GM12878 (cell line): ENCODE results near the gene COX4I2. TPM values are rescaled to one million over a fixed set of nuclear protein-coding genes. Genes with fewer than 3 reads are reported as not detected.

Source experiments
- ATAC-seq: fragments of 200-7000 bp; cut with Tn5 transposase; 3 replicates; pipeline ENCODE4 v1.9.1; 2020; ENCODE audit warnings: mild to moderate bottlenecking, moderate library complexity
- BruUV-seq: library from RNA; stranded (reverse); fragments of 400-500 nt; replicated peaks from 2 replicates; lab custom pipeline; 2021; lab: Mats Ljungman, UMichigan
- CTCF ChIA-PET: fragments of 300-600 bp; sonication (Branson Sonifier 250); formaldehyde crosslinking; extraction: SDS; loops from one replicate; lab custom pipeline; 2021; ENCODE audit warnings: inconsistent platforms; lab: Yijun Ruan, JAX
- POLR2A ChIA-PET: fragments of 350-600 bp; formaldehyde crosslinking; extraction: SDS; loops from one replicate; lab custom pipeline; 2021; ENCODE audit warnings: inconsistent platforms; lab: Charles Lee
- RAD21 ChIA-PET: fragments of 300-600 bp; sonication (Branson Sonifier 250); formaldehyde crosslinking; loops from one replicate; lab custom pipeline; 2023; ENCODE audit warnings: antibody characterized with exemption; ENCODE audit not compliant: unreplicated experiment; lab: Charles Lee
- SMC1A ChIA-PET: fragments of 300-600 bp; sonication (Branson Sonifier 250); formaldehyde crosslinking; loops from one replicate; lab custom pipeline; 2023; ENCODE audit not compliant: unreplicated experiment, uncharacterized antibody; lab: Charles Lee
- DNase-seq: peaks from one replicate; pipeline ENCODE4 v3.0.0-alpha.2; 2011; ENCODE audit warnings: low read depth, low spot score
- FAIRE-seq: peaks from 3 replicates; lab custom pipeline; 2011; peaks lifted over from hg19 to GRCh38; lab: Jason Lieb, UNC
- H2AFZ ChIP-seq: 2 replicates; pipeline ENCODE4 v1.6.0; 2011; ENCODE audit warnings: low read depth, low read length, control low read depth; ENCODE audit not compliant: control insufficient read depth
- H3K27ac ChIP-seq: 2 replicates; pipeline ENCODE4 v1.5.1; 2011; ENCODE audit warnings: control low read depth; ENCODE audit not compliant: control insufficient read depth, insufficient read depth
- H3K27me3 ChIP-seq, 2 experiments: replicated peaks in 1 of 2; 2 replicates each; pipeline versions ENCODE4 v1.6.0 to v1.6.1; 2011; ENCODE audit warnings: low read length in 1 of 2; ENCODE audit not compliant: control insufficient read depth in 2 of 2, insufficient read depth in 2 of 2
- H3K36me3 ChIP-seq, 2 experiments: 2 replicates each; pipeline ENCODE4 v1.5.1; 2011; ENCODE audit warnings: low read length in 1 of 2; ENCODE audit not compliant: control insufficient read depth in 2 of 2, insufficient read depth in 2 of 2
- H3K4me1 ChIP-seq: 2 replicates; pipeline ENCODE4 v1.6.1; 2011; ENCODE audit warnings: mild to moderate bottlenecking, low read length, moderate library complexity, mixed read lengths; ENCODE audit not compliant: control insufficient read depth, insufficient read depth
- H3K4me2 ChIP-seq: 2 replicates; pipeline ENCODE4 v1.6.0; 2011; ENCODE audit warnings: control low read depth; ENCODE audit not compliant: control insufficient read depth, insufficient read depth
- H3K4me3 ChIP-seq: fragments of 200-600 bp; sonication (generic); 2 replicates; pipeline ENCODE4 v1.5.1; 2016
- H3K79me2 ChIP-seq: 2 replicates; pipeline ENCODE4 v1.6.0; 2011; ENCODE audit warnings: low read length; ENCODE audit not compliant: control insufficient read depth, insufficient read depth
- H3K9ac ChIP-seq: 2 replicates; pipeline ENCODE4 v1.8.0; 2011; ENCODE audit warnings: low read length, control low read depth, mixed read lengths; ENCODE audit not compliant: control insufficient read depth, insufficient read depth
- H3K9me3 ChIP-seq: replicated peaks from 3 replicates; pipeline ENCODE4 v1.5.1; 2011; ENCODE audit warnings: mild to moderate bottlenecking, low read length; ENCODE audit not compliant: control insufficient read depth, insufficient read depth
- H4K20me1 ChIP-seq: 2 replicates; pipeline ENCODE4 v1.6.0; 2011; ENCODE audit not compliant: control insufficient read depth, insufficient read depth
- ATF7 ChIP-seq: fragments of 450-650 bp; IDR thresholded peaks from 2 replicates; pipeline ENCODE4 v1.6.1; 2016; ENCODE audit warnings: low read depth, mild to moderate bottlenecking
- BHLHE40 ChIP-seq, 2 experiments: fragments of 450-650 bp in 1 of 2; IDR thresholded peaks; 2 replicates each; pipeline ENCODE4 v1.6.1; 2011 to 2017; ENCODE audit warnings: low read depth in 2 of 2, borderline replicate concordance in 1 of 2, improper control_type of control experiment in 1 of 2, low read length in 1 of 2, mild to moderate bottlenecking in 1 of 2
- CREM ChIP-seq: IDR thresholded peaks from 2 replicates; pipeline ENCODE4 v1.6.1; 2014; ENCODE audit warnings: antibody characterized with exemption, low read depth
- EED ChIP-seq: sonication (generic); IDR thresholded peaks from 2 replicates; pipeline ENCODE4 v1.6.1; 2016; ENCODE audit warnings: antibody characterized with exemption, low read depth
- EZH2 ChIP-seq: IDR thresholded peaks from 2 replicates; pipeline ENCODE4 v1.6.1; 2012; ENCODE audit warnings: low read depth, mild to moderate bottlenecking, control low read depth, inconsistent platforms, low read length, borderline replicate concordance; ENCODE audit not compliant: control insufficient read depth
- FOS ChIP-seq: IDR thresholded peaks from 3 replicates; pipeline ENCODE4 v1.6.1; 2011; ENCODE audit warnings: borderline replicate concordance; ENCODE audit not compliant: insufficient read length; ENCODE audit errors: extremely low read depth
- JUND ChIP-seq: IDR thresholded peaks from 2 replicates; pipeline ENCODE4 v1.6.1; 2012; ENCODE audit warnings: low read depth, mild to moderate bottlenecking, low read length, improper control_type of control experiment, moderate library complexity
- MAX ChIP-seq: IDR thresholded peaks from 2 replicates; pipeline ENCODE4 v1.6.1; 2012; ENCODE audit warnings: low read depth, low read length, improper control_type of control experiment
- MEF2B ChIP-seq: fragments of 450-650 bp; IDR thresholded peaks from 2 replicates; pipeline ENCODE4 v1.6.1; 2018; ENCODE audit warnings: mild to moderate bottlenecking, moderate library complexity; ENCODE audit not compliant: partially characterized antibody, poor library complexity, severe bottlenecking
- MLLT1 ChIP-seq: fragments of 450-650 bp; IDR thresholded peaks from 2 replicates; pipeline ENCODE4 v1.6.1; 2016; ENCODE audit warnings: mild to moderate bottlenecking
- MYC ChIP-seq: IDR thresholded peaks from 2 replicates; pipeline ENCODE4 v1.6.1; 2011; ENCODE audit warnings: mild to moderate bottlenecking, low read length, moderate library complexity, inconsistent platforms; ENCODE audit not compliant: insufficient read depth, insufficient replicate concordance, insufficient read length, severe bottlenecking
- NKRF ChIP-seq: fragments of 450-650 bp; conservative IDR thresholded peaks from 2 replicates; pipeline ENCODE4 v1.6.1; 2017; ENCODE audit warnings: mild to moderate bottlenecking, moderate library complexity
- PAX8 ChIP-seq: fragments of 450-650 bp; IDR thresholded peaks from 2 replicates; pipeline ENCODE4 v1.6.1; 2017; ENCODE audit warnings: mild to moderate bottlenecking, moderate library complexity
- SIN3A ChIP-seq: IDR thresholded peaks from 2 replicates; pipeline ENCODE4 v1.6.1; 2012; ENCODE audit warnings: low read depth, low read length, improper control_type of control experiment
- SP1 ChIP-seq: IDR thresholded peaks from one replicate; pipeline ENCODE4 v1.6.1; 2011; ENCODE audit warnings: low read depth, low read length
- SPI1 ChIP-seq: IDR thresholded peaks from 2 replicates; pipeline ENCODE4 v1.6.1; 2011; ENCODE audit warnings: low read depth, mild to moderate bottlenecking, low read length, moderate library complexity, borderline replicate concordance; ENCODE audit not compliant: insufficient read depth
- SRF ChIP-seq, 2 experiments: IDR thresholded peaks; 2 replicates each; pipeline ENCODE4 v1.6.1; 2011; ENCODE audit warnings: low read depth in 2 of 2, low read length in 2 of 2, mild to moderate bottlenecking in 1 of 2, moderate library complexity in 1 of 2
- WGBS: methylation state at CpG from one replicate; pipeline ENCODE4 v1.1.6; 2016; ENCODE audit warnings: low lambda C conversion rate; ENCODE audit not compliant: insufficient replicate concordance, insufficient coverage; ENCODE audit errors: missing lambda C conversion rate; 5-methylcytosine and 5-hydroxymethylcytosine counted together
- in situ Hi-C: fragments of 300-500 bp; cut with MboI; formaldehyde crosslinking; loops from 9 replicates; pipeline ENCODE4 v1.14.3; 2018; ENCODE audit warnings: mixed read lengths
- intact Hi-C: fragments of 100-400 bp; cut with micrococcal nuclease; formaldehyde crosslinking; loops from one replicate; pipeline ENCODE4 v1.14.2; 2022; ENCODE audit not compliant: unreplicated experiment
- polyA plus RNA-seq, 11 experiments: library from polyadenylated mRNA; depleted of rRNA in 4 of 11; unstranded in 6 of 11; stranded (reverse) in 5 of 11; fragments of >200 nt; fragmentation: Nextera tagmentation in 4 of 11; fragmentation: Illumina TruSeq in 1 of 11; extraction: Ambion mirVana in 4 of 11; extraction: Trizol in 1 of 11; gene quantifications; 1 replicate in 1 of 11; 2 replicates in 10 of 11; pipeline versions ENCODE4 v1.2.1 to v1.2.3, GENCODE V29; 2011 to 2016; ENCODE audit warnings: inconsistent platforms in 2 of 11, missing spikeins in 2 of 11, low read depth in 1 of 11
- total RNA-seq, 4 experiments: library from RNA; depleted of rRNA in 3 of 4; stranded (reverse); fragments of >200 nt in 3 of 4; fragmentation: Illumina TruSeq in 1 of 4; extraction: Trizol in 1 of 4; gene quantifications; 2 replicates each; pipeline versions ENCODE4 v1.2.1 to v1.2.3, GENCODE V29; 2013 to 2021

Gene COX4I2
- total and polyA plus RNA-seq, 10 of the 15 experiments (the other 5 are each of a cell fraction or from before 2014, with no cell fraction given): not detected

- TF ChIP-seq FOS (no peak), SIN3A (no peak), MEF2B (no peak), MYC (no peak), SP1 (no peak), MAX (no peak), JUND (no peak), MLLT1 (no peak), PAX8 (no peak), CREM (no peak)
These were observed 35.3 kb upstream of the COX4I2 start (continued) for GRCh38 chr20:31602431-31602778.

- DNase-seq (peak; percentile 51), FAIRE-seq (peak; percentile 88), ATAC-seq (peak; percentile 76)
- no peak overlapping the region for H3K27ac ChIP-seq
- no peaks in the 10 kb centered on the region for H3K79me2 ChIP-seq
- no peaks in the 10 kb centered on the region for H3K36me3 ChIP-seq
- SMC1A ChIA-PET: interaction anchor here (0.6 to 1.0 kb wide), 3 partner anchors 9 to 40 kb away, joined by 3 to 6 read pairs (median 3); no protein-coding TSS in a partner anchor
- BruUV-seq: no TSS peak
- POLR2A ChIA-PET: interaction anchor here (1.7 to 2.0 kb wide), 2 partner anchors 9 to 30 kb away, joined by 6 to 16 read pairs; no protein-coding TSS in a partner anchor
- H3K4me1 ChIP-seq: peaks cover 21% of the 10 kb centered on the region
- no peaks in the 10 kb centered on the region; the same call in 2 of the 3 replicates for H3K9me3 ChIP-seq
- intact Hi-C loops (no loop called here), in situ Hi-C loops (no loop called here)
- no peak overlapping the region for H3K9ac ChIP-seq
- no peaks in the 10 kb centered on the region for H4K20me1 ChIP-seq
- peaks cover 10 to 13% of the 10 kb centered on the region in 2 experiments for H3K27me3 ChIP-seq
- CTCF ChIA-PET: interaction anchor here (1.2 to 18.6 kb wide), 4 partner anchors 10 to 39 kb away, joined by 4 to 958 read pairs (median 25); no protein-coding TSS in a partner anchor
- H3K4me2 ChIP-seq: peak overlapping the region; percentile 40
- H3K4me3 ChIP-seq: no peak overlapping the region
- RAD21 ChIA-PET: interaction anchor here (0.6 to 1.9 kb wide), 4 partner anchors 14 to 34 kb away, joined by 3 to 8 read pairs (median 4); no protein-coding TSS in a partner anchor
- no peak overlapping the region for H2AFZ ChIP-seq
- WGBS: under 1% methylated on average over 17 of the region's 17 CpGs
- TF ChIP-seq EZH2 (no peak), BHLHE40 (IDR thresholded peaks at IDR 0.05; ENCODE audit: borderline replicate concordance in 1 of 2, low read depth in 2 of 2, low read length in 1 of 2) (peak in 1 of 2 experiments; percentile 14; a peak in 1 of 4 replicates), ATF7 (no peak), SPI1 (no peak), EED (peak; percentile 78; the same call in 1 of the 2 replicates), SRF (IDR thresholded peaks at IDR 0.05; ENCODE audit: low read depth in 2 of 2, low read length in 2 of 2) (no peak), NKRF (no peak), CREM (peak; percentile 74)
These were observed 34.8 kb upstream of the COX4I2 start for GRCh38 chr20:31602779-31603441.
